HG03066 (cell line): ENCODE results near the gene ZNF473.
"Not testable (repeated sequence)": the region's sequence is repeated elsewhere in the genome, so short reads cannot be mapped to it uniquely, and the experiment has no call there.

ENCODE experiments used
- ATAC-seq: cut with Tn5 transposase; IDR thresholded peaks from one replicate; pipeline ENCODE4 v1.9.1; 2021; ENCODE audit warnings: low read depth; ENCODE audit not compliant: unreplicated experiment

ZNF473 gene

GRCh38 chr19:50046649-50047503, 21.1 kb downstream of the ZNF473 start:
- ATAC-seq = no peak

GRCh38 chr19:50047671-50048070, 21.9 kb downstream of the ZNF473 start:
- ATAC-seq = no peak

GRCh38 chr19:50050406-50051227, 24.8 kb downstream of the ZNF473 start:
- ATAC-seq = no peak

DNA sequence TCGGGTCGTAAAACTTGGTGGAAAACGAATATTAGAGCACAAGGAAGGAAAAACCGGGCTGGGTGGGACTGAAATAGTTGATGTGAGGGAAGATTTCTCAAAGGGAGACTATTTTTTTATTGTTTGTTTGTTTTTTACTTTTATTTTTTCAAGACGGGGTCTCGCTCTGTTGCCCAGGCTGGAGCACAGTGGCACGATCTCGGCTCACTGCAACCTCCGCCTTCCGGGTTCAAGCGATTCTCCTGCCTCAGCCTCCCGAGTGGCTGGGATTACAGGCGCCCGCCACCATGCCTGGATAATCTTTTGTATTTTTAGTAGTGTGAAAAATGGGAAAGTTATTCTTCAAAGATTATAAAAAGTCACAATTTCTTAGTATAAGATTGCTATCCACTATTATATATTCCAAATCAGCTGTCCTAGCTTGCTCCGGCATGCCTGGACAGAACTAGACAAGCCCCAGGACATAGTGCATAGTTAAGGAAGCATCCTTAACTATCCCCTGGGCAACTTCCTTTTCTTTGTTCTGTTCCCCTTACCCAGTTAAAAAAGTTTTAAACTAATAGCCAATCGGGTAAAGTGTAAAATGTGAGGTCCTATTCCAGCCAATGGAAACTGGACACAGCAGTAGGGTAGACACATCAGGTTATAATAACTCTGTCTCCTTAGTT, 25.6 kb downstream of the ZNF473 start:
- not testable (repeated sequence) for ATAC-seq

DNA sequence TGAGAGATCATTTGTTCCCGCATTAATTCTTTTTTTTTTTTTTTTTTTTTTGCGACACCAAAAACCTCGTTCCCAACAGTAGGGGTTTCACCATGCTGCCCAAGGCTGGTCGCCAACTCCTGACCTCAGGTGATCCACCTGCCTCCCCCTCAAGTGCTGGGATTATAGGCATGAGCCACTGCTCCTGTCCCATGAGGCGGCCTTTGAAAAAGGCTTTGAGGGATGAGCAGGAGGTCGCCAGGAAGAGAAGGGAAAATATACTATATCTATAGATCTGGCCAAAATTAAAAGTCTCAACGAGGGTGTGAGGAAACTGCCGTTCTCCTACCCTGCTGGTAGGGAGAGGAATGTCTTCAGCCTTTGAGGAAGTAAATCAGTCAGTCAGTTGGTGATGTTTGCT, 26.2 kb downstream of the ZNF473 start:
- ATAC-seq = no peak

GRCh38 chr19:50053119-50053518, 27.3 kb downstream of the ZNF473 start:
- no peak for ATAC-seq

DNA sequence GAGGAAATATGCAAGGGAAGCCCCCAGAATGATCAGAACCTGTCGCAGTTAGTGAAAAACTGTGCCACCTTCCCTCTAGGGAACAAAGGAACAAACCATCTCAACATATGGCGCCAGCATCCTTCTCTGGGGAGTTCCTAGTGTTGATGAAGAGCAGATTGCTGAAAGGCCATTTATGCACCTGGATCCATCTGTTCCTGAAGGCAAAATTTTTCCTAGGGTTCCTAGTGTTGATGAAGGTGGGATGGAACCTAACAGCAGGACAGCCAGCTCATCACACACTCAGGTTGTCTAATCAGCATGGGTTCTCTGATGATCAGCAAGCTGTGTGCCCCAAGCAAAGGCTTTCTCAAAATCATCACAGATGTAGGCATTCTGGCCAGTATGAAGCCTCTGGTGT, 32.6 kb downstream of the ZNF473 start:
- ATAC-seq = no peak

- no peak for ATAC-seq
Measured at GRCh38 chr19:50059045-50059444, 33.2 kb downstream of the ZNF473 start.

- no peak for ATAC-seq
Measured at GRCh38 chr19:50060107-50060506, 34.3 kb downstream of the ZNF473 start.

DNA sequence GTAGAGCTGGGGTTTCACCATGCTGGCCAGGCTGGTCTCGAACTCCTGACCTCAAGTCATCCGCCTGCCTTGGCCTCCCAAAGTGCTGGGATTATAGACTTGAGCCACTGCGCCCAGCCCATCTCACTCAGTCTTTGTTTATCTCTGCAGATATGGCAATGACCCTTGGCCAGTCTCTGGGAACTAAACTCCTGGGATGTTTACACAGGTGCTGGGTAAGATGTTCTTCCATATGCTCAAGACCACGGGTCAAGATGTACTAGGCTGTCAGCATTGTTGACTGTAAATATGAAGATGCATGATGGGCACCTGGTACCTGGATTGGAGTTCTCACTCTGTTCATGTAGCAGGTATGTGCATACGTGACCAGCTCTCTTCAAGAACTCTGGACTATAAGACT, 35.8 kb downstream of the ZNF473 start:
- ATAC-seq = no peak

GRCh38 chr19:50065938-50066337, 40.1 kb downstream of the ZNF473 start:
- ATAC-seq = no peak

GRCh38 chr19:50067575-50067974, 41.8 kb downstream of the ZNF473 start:
- no peak for ATAC-seq

DNA sequence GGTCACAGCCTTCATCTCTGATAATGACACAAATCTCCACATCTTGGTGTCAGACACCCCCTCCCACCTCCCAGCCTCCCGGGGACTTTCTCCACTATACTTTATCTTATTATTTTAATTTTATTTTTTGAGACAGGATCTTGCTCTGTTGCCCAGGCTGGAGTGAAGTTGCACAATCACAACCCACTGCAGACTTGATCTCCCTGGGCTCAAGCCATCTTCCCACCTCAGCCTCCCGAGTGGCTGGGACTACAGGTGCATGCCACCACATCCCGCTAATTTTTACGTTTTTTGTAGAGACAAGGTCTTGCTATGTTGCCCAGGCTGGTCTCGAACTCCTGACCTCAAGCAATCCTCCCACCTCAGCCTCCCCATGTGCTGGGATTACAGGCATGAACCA, 42.6 kb downstream of the ZNF473 start:
- not testable (repeated sequence) for ATAC-seq

DNA sequence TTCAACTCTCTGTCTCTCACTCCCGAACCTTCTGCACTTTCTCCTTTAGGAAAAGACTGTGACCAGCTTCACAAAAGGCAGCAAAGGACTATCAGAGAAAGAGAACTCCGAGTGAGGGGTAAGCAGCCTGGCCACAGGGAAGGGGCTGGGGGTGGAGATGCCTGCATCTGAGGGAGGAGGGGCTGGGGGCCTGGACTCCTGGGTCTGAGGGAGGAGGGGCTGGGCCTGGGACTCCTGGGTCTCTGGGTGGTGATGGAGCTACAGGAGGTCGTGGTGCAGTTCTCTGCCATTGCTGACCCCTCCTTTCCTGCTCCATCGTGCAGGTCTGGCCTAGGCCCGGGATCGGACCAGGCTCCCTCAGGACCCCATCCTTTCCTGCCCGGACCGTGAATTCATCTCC, 49.3 kb downstream of the ZNF473 start:
- ATAC-seq = not testable (repeated sequence)

DNA sequence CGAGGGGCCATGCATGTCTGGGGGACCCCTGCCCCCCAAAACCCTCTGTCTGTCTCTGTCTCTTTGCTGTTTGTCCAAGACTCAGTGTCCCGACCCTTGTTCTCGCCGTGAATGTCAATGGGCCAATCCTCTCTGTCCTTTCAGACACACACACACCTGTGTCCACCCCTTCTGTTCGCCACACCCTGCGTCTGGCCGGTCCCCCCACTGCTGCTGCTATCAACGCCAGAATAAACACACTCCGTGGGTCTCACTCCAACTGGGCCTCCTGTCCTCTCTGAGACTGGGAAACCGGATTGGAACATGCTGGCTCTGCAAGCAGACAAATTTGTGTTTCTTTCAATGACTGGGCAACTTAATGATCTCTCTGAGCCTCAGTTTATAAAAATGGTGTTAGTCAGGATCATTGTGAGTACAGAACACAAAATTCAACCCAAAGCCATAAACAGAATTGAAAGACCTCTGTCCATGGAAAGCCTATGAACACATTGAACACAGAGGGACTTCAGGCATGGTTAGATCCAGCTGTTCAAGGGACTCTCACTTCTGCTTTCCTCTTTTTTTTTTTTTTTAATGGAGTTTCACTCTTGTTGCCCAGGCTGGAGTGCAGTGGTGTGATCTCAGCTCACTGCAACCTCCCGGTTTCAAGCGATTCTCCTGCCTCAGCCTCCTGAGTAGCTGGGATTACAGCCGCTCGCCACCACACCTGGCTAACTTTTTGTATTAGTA, 50.0 kb downstream of the ZNF473 start:
- not testable (repeated sequence) for ATAC-seq

DNA sequence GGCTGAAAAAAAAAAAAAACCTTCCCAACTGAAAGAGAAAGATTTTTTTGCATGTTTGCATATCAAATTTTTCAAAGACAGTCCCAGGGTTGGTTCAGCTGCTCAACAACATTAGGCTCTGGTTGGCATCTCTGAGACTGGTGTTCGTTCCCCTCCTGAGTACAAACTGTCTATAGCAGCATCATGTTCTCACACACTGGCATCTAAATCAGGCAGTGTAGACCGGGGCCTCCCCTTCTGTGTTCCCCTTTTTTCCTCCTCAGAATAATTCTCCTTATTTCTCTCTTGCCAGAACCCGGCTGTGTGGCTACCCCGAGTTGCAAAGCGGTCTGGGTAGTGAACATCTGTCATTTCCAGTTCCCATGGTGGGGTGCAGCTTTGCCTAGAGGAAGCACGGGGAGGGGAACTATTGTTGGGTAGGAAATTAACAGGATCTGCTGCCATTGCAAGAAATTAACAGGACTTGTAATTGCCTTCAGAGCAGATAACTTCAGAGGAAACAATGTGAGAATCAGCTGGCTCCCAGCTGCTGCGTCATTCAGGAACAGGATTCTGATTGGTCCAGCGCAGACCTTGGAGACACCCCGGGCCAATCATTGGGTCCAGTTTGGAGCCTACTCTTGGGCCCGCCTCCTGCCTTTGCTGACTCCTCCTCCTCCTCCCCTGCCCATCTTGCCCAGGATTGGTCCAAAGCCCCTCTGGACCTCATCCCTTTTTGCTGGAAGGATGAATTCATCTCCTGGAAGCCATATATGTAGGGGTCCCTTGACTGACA, 51.0 kb downstream of the ZNF473 start:
- ATAC-seq = not testable (repeated sequence)

GRCh38 chr19:50079014-50079413, 53.2 kb downstream of the ZNF473 start:
- ATAC-seq = not testable (repeated sequence)

DNA sequence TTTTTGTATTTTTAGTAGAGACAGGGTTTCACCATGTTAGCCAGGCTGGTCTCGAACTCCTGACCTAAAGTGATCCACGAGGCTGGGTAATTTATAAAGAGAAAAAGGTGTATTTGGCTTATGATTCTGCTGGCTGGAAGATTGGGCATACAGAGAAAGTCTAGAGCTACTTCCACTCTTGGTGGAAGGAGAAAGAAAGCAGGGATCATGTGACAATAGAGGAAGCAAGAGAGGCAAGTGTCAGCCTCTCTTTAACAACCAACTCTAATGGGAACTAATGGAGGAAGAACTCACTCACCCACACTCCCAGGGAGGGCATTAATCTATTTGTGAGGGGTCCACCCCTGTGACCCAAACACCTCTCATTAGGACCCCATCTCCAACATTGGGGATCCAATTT, 58.6 kb downstream of the ZNF473 start:
- ATAC-seq = not testable (repeated sequence)

DNA sequence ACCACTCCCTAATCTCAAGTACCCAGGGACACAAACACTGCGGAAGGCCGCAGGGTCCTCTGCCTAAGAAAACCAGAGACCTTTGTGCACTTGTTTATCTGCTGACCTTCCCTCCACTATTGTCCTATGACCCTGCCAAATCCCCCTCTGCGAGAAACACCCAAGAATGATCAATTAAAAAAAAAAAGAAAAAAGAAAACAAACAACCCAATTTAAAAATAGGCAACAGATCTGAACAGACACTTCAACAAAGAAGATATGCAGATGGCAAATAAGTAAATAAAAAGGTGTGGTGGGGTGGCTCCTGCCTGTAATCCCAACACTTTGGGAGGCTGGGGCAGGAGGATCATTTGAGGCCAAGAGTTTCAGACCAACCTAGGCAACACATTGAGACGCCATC, 61.3 kb downstream of the ZNF473 start:
- ATAC-seq = not testable (repeated sequence)

DNA sequence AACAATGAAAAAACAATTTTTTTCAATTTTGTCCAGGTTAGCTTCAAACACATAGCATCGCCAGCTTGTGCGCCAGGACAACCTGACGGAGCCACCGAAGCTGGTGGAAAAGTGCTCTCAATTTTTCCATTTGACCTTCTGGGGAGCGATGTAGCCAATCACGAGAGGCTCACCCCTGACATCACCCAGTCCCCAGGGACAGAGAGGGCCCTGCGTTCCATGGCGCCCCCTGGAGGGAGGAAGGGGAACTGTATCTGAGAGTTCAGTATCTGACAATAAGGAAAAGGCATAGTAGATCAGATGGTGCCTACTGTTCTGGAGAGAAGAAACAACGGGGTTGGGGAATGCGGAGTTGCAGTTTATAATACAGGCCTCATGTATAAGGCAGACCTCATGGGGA, 64.9 kb downstream of the ZNF473 start:
- not testable (repeated sequence) for ATAC-seq
